Panc1 (cell line): ENCODE results near the gene POLE4.

ENCODE experiments used
- CTCF ChIP-seq: fragments of 450-650 bp; IDR thresholded peaks from 2 replicates; pipeline ENCODE4 v1.5.1; 2017; ENCODE audit warnings: mild to moderate bottlenecking
- TCF7L2 ChIP-seq: IDR thresholded peaks from 2 replicates; pipeline ENCODE4 v1.6.1; 2011; ENCODE audit warnings: mild to moderate bottlenecking, low read depth, low read length, inconsistent platforms

- TF ChIP-seq CTCF (no peak), TCF7L2 (no peak)
These were observed 33.5 kb downstream of the POLE4 start for GRCh38 chr2:74991977-74992376.
